Measurements from ENCODE around the gene TMEM176B.

Gene TMEM176B

GRCh38 chr7:150805864-150806263 is 5.7 kb upstream of the TMEM176B start:
- TF ChIP-seq CTCF (conservative IDR thresholded peaks at IDR 0.05), result no peak
- no peak overlapping the region for H3K27ac ChIP-seq

- TF ChIP-seq CTCF (conservative IDR thresholded peaks at IDR 0.05), result no peak
- H3K27ac ChIP-seq, result no peak overlapping the region
These were observed 4.6 kb upstream of the TMEM176B start for GRCh38 chr7:150804802-150805201.

GRCh38 chr7:150803161-150803860 is 3.1 kb upstream of the TMEM176B start:
- no peak overlapping the region for H3K27ac ChIP-seq
- no peak for TF ChIP-seq CTCF (conservative IDR thresholded peaks at IDR 0.05)

GRCh38 chr7:150801946-150802771 is 2.0 kb upstream of the TMEM176B start:
- TF ChIP-seq CTCF (conservative IDR thresholded peaks at IDR 0.05), result no peak
- no peak overlapping the region for H3K27ac ChIP-seq

- TF ChIP-seq CTCF (conservative IDR thresholded peaks at IDR 0.05), result no peak
These were observed 1.2 kb upstream of the TMEM176B start for GRCh38 chr7:150801242-150801945.

GRCh38 chr7:150800581-150801241 is 547 bp upstream of the TMEM176B start, which contains the start of gene TMEM176A:
Gene TMEM176A, plus strand, starts transcription at chr7:150800769. Its CDS starts 782 bp downstream, at chr7:150801551.
- TF ChIP-seq CTCF (conservative IDR thresholded peaks at IDR 0.05), result no peak
- H3K27ac ChIP-seq, result no peak within 1 kb of the TSS

More at GRCh38 chr7:150801242-150801945, 1.2 kb upstream of the TMEM176B start:
- H3K27ac ChIP-seq, result no peak overlapping the region

All from VCaP (cell line).